ENCODE results near the gene TMEM51. TPM values are rescaled to one million over a fixed set of nuclear protein-coding genes. Genes with fewer than 3 reads are reported as not detected.

TMEM51 gene
- total and polyA plus RNA-seq, 4 experiments from 2014 or later: 0.47 to 0.61 TPM; not detected in 2

- H3K4me3 ChIP-seq (ENCODE audit: low read length in 2 of 2): no peak overlapping the region
- peaks cover 4% of the 10 kb centered on the region for H3K27me3 ChIP-seq (ENCODE audit: insufficient read depth, low read length)
- ChIA-PET POLR2A (ENCODE audit: partially characterized antibody) (no interaction called here), CTCF (ENCODE audit: partially characterized antibody) (no interaction called here)
- no peak overlapping the region for H3K27ac ChIP-seq (ENCODE audit: low read depth, low read length)
- Mint-ChIP-seq H3K27me3 (peaks cover 8 to 12% of the 10 kb centered on the region in 2 donors), H3K4me3 (no peak overlapping the region), H3K36me3 (no peaks in the 10 kb centered on the region), H3K4me1 (no peaks in the 10 kb centered on the region), H3K27ac (no peak overlapping the region), H3K9me3 (no peaks in the 10 kb centered on the region)
- intact Hi-C loops (cut with micrococcal nuclease): no loop called here
- H3K4me1 ChIP-seq (ENCODE audit: insufficient read depth, low read length): no peaks in the 10 kb centered on the region
- no peak for DNase-seq
- H3K9me3 ChIP-seq (ENCODE audit: control insufficient read depth in 1 of 2, low read length in 2 of 2): no peaks in the 10 kb centered on the region
- no peaks in the 10 kb centered on the region for H3K36me3 ChIP-seq (ENCODE audit: insufficient read depth, low read length)
Observed at GRCh38 chr1:15210651-15211375, 57.3 kb downstream of the TMEM51 start.

DNA sequence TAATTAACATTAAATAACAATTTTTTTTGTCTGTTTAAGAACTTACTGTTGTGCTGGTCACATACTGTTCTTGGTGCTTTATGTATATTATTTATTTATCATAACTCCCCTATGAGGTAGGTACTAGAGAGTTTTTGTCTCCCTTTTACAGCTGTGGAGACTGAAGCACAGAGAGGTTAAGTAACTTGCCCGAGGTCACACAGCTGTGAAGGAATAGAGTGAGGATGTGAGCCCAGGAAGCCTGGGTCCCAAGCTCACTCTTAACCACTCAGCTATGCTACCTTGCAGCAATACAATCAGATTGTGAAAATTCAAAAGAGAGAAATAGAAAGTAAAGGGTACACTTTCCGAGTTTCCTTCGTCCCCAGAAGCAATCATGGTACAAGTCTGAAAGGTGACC, 57.9 kb downstream of the TMEM51 start:
- H3K36me3 ChIP-seq (ENCODE audit: insufficient read depth, low read length): no peaks in the 10 kb centered on the region
- Mint-ChIP-seq H3K36me3 (no peaks in the 10 kb centered on the region), H3K4me1 (no peaks in the 10 kb centered on the region), H3K27ac (no peak overlapping the region), H3K27me3 (peaks cover 8 to 12% of the 10 kb centered on the region in 2 donors), H3K4me3 (no peak overlapping the region), H3K9me3 (no peaks in the 10 kb centered on the region)
- no peaks in the 10 kb centered on the region for H3K4me1 ChIP-seq (ENCODE audit: insufficient read depth, low read length)
- ChIA-PET POLR2A (ENCODE audit: partially characterized antibody) (no interaction called here), CTCF (ENCODE audit: partially characterized antibody) (no interaction called here)
- no peak overlapping the region for H3K27ac ChIP-seq (ENCODE audit: low read depth, low read length)
- DNase-seq: no peak
- peaks cover 4% of the 10 kb centered on the region for H3K27me3 ChIP-seq (ENCODE audit: insufficient read depth, low read length)
- no peaks in the 10 kb centered on the region for H3K9me3 ChIP-seq (ENCODE audit: control insufficient read depth in 1 of 2, low read length in 2 of 2)
- H3K4me3 ChIP-seq (ENCODE audit: low read length in 2 of 2): no peak overlapping the region
- intact Hi-C loops (cut with micrococcal nuclease): no loop called here

- Histone ChIP-seq H3K4me3 (ENCODE audit: low read length in 2 of 2) (no peak overlapping the region), H3K36me3 (ENCODE audit: insufficient read depth, low read length) (no peaks in the 10 kb centered on the region), H3K27ac (ENCODE audit: low read depth, low read length) (no peak overlapping the region), H3K9me3 (ENCODE audit: control insufficient read depth in 1 of 2, low read length in 2 of 2) (no peaks in the 10 kb centered on the region), H3K27me3 (ENCODE audit: insufficient read depth, low read length) (peaks cover 4% of the 10 kb centered on the region), H3K4me1 (ENCODE audit: insufficient read depth, low read length) (no peaks in the 10 kb centered on the region)
- peaks cover 8 to 15% of the 10 kb centered on the region in 2 donors for H3K27me3 Mint-ChIP-seq
- no peak for DNase-seq
- H3K4me1 Mint-ChIP-seq: no peaks in the 10 kb centered on the region
- H3K9me3 Mint-ChIP-seq: no peaks in the 10 kb centered on the region
- H3K4me3 Mint-ChIP-seq: no peak overlapping the region
- no peak overlapping the region for H3K27ac Mint-ChIP-seq
- ChIA-PET POLR2A (ENCODE audit: partially characterized antibody) (no interaction called here), CTCF (ENCODE audit: partially characterized antibody) (no interaction called here)
- H3K36me3 Mint-ChIP-seq: no peaks in the 10 kb centered on the region
- intact Hi-C loops (cut with micrococcal nuclease): no loop called here
Observed at GRCh38 chr1:15212216-15212953, 58.8 kb downstream of the TMEM51 start.

- Mint-ChIP-seq H3K4me1 (peaks cover 0 to 2% (median 0%) of the 10 kb centered on the region in 4 donors), H3K27ac (no peak overlapping the region), H3K4me3 (no peak overlapping the region), H3K9me3 (no peaks in the 10 kb centered on the region), H3K27me3 (peaks cover 6 to 15% of the 10 kb centered on the region in 2 donors), H3K36me3 (no peaks in the 10 kb centered on the region)
- CTCF ChIA-PET (ENCODE audit: partially characterized antibody): no interaction called here
- Histone ChIP-seq H3K36me3 (ENCODE audit: insufficient read depth, low read length) (no peaks in the 10 kb centered on the region), H3K27ac (ENCODE audit: low read depth, low read length) (no peak overlapping the region), H3K9me3 (ENCODE audit: control insufficient read depth in 1 of 2, low read length in 2 of 2) (no peaks in the 10 kb centered on the region), H3K27me3 (ENCODE audit: insufficient read depth, low read length) (peaks cover 4% of the 10 kb centered on the region), H3K4me3 (ENCODE audit: low read length in 2 of 2) (no peak overlapping the region), H3K4me1 (ENCODE audit: insufficient read depth, low read length) (no peaks in the 10 kb centered on the region)
- intact Hi-C loops (cut with micrococcal nuclease): no loop called here
- no peak for DNase-seq
- POLR2A ChIA-PET (ENCODE audit: partially characterized antibody): no interaction called here
Observed at GRCh38 chr1:15212954-15213291, 59.4 kb downstream of the TMEM51 start.

DNA sequence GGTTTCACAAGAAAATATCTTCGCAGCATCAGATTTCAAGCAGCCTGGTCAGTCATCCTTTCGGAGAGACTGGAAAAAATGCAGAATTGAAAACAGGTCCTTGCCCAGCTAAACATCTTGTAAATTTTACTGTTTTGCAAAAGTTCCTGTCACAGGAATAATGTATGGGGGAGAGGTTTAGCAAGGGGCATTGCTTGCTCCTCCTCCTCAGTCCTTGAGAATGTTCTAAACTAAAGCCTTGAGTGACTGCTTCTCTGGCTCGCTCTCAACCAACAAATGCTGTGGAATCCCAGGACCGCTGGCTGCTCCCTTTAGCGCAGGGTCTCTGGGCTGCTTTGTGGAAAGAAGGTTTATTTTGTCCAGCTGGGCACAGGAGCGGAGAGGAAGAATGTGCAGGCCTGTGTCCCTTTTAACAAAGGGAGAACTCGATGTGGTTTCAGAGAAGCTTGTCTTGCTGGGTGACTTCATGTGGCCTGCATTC, 59.8 kb downstream of the TMEM51 start:
- H3K9me3 ChIP-seq (ENCODE audit: control insufficient read depth in 1 of 2, low read length in 2 of 2): no peaks in the 10 kb centered on the region
- CTCF ChIA-PET (ENCODE audit: partially characterized antibody): no interaction called here
- no peak overlapping the region for H3K4me3 ChIP-seq (ENCODE audit: low read length in 2 of 2)
- H3K4me3 Mint-ChIP-seq: no peak overlapping the region
- no peak for DNase-seq
- no peaks in the 10 kb centered on the region for H3K9me3 Mint-ChIP-seq
- H3K4me1 ChIP-seq (ENCODE audit: insufficient read depth, low read length): no peaks in the 10 kb centered on the region
- H3K36me3 ChIP-seq (ENCODE audit: insufficient read depth, low read length): no peaks in the 10 kb centered on the region
- no peaks in the 10 kb centered on the region for H3K36me3 Mint-ChIP-seq
- H3K27me3 ChIP-seq (ENCODE audit: insufficient read depth, low read length): peaks cover 4% of the 10 kb centered on the region
- no peak overlapping the region for H3K27ac Mint-ChIP-seq
- no peak overlapping the region for H3K27ac ChIP-seq (ENCODE audit: low read depth, low read length)
- POLR2A ChIA-PET (ENCODE audit: partially characterized antibody): no interaction called here
- intact Hi-C loops (cut with micrococcal nuclease): no loop called here
- peaks cover 2 to 4% (median 2%) of the 10 kb centered on the region in 4 donors for H3K4me1 Mint-ChIP-seq
- H3K27me3 Mint-ChIP-seq: peaks cover 6 to 15% of the 10 kb centered on the region in 2 donors

- H3K27ac Mint-ChIP-seq: no peak overlapping the region
- Histone ChIP-seq H3K27ac (ENCODE audit: low read depth, low read length) (no peak overlapping the region), H3K9me3 (ENCODE audit: control insufficient read depth in 1 of 2, low read length in 2 of 2) (no peaks in the 10 kb centered on the region), H3K27me3 (ENCODE audit: insufficient read depth, low read length) (peaks cover 4% of the 10 kb centered on the region), H3K4me3 (ENCODE audit: low read length in 2 of 2) (no peak overlapping the region), H3K36me3 (ENCODE audit: insufficient read depth, low read length) (no peaks in the 10 kb centered on the region), H3K4me1 (ENCODE audit: insufficient read depth, low read length) (no peaks in the 10 kb centered on the region)
- ChIA-PET POLR2A (ENCODE audit: partially characterized antibody) (no interaction called here), CTCF (ENCODE audit: partially characterized antibody) (no interaction called here)
- no peaks in the 10 kb centered on the region for H3K9me3 Mint-ChIP-seq
- DNase-seq: no peak
- peaks cover 2 to 12% (median 5%) of the 10 kb centered on the region in 4 donors for H3K4me1 Mint-ChIP-seq
- intact Hi-C loops (cut with micrococcal nuclease): no loop called here
- no peaks in the 10 kb centered on the region for H3K36me3 Mint-ChIP-seq
- H3K4me3 Mint-ChIP-seq: no peak overlapping the region
- H3K27me3 Mint-ChIP-seq: peaks cover 5 to 20% of the 10 kb centered on the region in 2 donors
Observed at GRCh38 chr1:15214527-15214926, 61.0 kb downstream of the TMEM51 start.

DNA sequence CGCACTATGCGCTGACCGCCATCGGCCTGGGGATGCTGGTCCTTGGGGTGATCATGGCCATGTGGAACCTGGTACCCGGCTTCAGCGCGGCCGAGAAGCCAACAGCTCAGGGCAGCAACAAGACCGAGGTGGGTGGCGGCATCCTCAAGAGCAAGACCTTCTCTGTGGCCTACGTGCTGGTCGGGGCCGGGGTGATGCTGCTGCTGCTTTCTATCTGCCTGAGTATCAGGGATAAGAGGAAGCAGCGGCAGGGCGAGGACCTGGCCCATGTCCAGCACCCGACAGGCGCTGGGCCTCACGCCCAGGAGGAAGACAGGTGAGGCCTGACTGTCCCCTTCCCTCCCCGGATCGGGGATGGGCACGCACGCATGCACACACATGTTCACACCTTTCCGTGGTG, 61.6 kb downstream of the TMEM51 start:
- intact Hi-C loops (cut with micrococcal nuclease): no loop called here

More for the DNA sequence above, 61.6 kb downstream of the TMEM51 start:
- Histone ChIP-seq H3K27ac (ENCODE audit: low read depth, low read length) (no peak overlapping the region), H3K36me3 (ENCODE audit: insufficient read depth, low read length) (no peaks in the 10 kb centered on the region), H3K4me3 (ENCODE audit: low read length in 2 of 2) (no peak overlapping the region), H3K27me3 (ENCODE audit: insufficient read depth, low read length) (peaks cover 4% of the 10 kb centered on the region), H3K4me1 (ENCODE audit: insufficient read depth, low read length) (no peaks in the 10 kb centered on the region), H3K9me3 (ENCODE audit: control insufficient read depth in 1 of 2, low read length in 2 of 2) (no peaks in the 10 kb centered on the region)
- no peaks in the 10 kb centered on the region for H3K9me3 Mint-ChIP-seq
- DNase-seq: no peak
- H3K4me1 Mint-ChIP-seq: peaks cover 2 to 12% (median 5%) of the 10 kb centered on the region in 4 donors
- no peak overlapping the region for H3K4me3 Mint-ChIP-seq
- no peak overlapping the region for H3K27ac Mint-ChIP-seq
- ChIA-PET POLR2A (ENCODE audit: partially characterized antibody) (no interaction called here), CTCF (ENCODE audit: partially characterized antibody) (no interaction called here)
- peaks cover 7 to 18% of the 10 kb centered on the region in 2 donors for H3K27me3 Mint-ChIP-seq
- H3K36me3 Mint-ChIP-seq: no peaks in the 10 kb centered on the region

Measured in CD4-positive, alpha-beta memory T cell (primary cell).